ENCODE data around the gene BTBD17.
"Not testable (repeated sequence)": the region's sequence is repeated elsewhere in the genome, so short reads cannot be mapped to it uniquely, and the experiment has no call there.

Gene BTBD17, protein sequence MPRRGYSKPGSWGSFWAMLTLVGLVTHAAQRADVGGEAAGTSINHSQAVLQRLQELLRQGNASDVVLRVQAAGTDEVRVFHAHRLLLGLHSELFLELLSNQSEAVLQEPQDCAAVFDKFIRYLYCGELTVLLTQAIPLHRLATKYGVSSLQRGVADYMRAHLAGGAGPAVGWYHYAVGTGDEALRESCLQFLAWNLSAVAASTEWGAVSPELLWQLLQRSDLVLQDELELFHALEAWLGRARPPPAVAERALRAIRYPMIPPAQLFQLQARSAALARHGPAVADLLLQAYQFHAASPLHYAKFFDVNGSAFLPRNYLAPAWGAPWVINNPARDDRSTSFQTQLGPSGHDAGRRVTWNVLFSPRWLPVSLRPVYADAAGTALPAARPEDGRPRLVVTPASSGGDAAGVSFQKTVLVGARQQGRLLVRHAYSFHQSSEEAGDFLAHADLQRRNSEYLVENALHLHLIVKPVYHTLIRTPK

DNA sequence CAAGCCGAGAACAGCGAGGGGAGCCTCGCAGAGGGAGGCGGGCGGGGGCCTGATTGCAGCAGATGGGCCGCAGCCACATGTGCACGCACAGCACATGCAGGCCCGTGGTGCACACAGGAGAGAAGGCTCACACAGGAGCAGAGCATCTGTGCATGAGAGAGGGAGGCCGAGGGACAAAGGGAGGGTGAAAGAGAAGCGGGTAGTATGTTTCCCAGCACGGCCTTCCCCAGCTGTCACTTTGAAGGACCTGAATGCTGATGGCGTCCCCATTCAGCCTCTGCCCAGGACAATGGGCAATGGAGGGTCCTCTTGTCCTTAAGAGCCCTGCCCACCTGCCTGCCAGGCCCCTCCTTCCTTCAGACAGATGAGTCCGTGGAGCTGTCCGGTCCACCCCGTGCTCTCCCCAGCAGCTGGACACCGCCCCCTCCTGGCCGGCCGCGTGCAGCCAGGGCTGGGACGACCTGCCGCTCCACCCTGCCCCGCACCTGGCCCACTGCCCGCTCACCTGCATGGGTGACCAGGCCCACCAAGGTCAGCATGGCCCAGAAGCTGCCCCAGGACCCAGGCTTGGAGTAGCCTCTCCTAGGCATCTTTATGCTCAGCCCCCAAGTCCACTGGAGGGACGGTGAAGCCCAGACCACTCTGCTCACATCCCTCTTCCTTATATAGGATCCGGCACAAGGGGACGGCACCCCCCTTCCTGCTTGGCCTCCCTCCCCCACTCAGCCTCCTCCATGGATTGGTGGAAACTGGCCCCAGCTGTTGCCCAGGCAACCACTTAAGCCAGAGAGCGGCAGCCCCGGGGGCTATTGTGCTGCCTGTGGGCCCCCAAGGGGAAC lies at the start of gene BTBD17:
Gene BTBD17 (minus strand): TSS at position 639 of the 839 bp plus-strand sequence. CDS start 49 bp downstream, at position 590.
- in situ Hi-C loops (cut with MboI; ENCODE audit: low sequenced_read_pairs), result no loop called here

- in situ Hi-C loops (cut with MboI; ENCODE audit: low sequenced_read_pairs), result no loop called here
Observed at GRCh38 chr17:74410001-74410443, 48.4 kb upstream of the BTBD17 start.

DNA sequence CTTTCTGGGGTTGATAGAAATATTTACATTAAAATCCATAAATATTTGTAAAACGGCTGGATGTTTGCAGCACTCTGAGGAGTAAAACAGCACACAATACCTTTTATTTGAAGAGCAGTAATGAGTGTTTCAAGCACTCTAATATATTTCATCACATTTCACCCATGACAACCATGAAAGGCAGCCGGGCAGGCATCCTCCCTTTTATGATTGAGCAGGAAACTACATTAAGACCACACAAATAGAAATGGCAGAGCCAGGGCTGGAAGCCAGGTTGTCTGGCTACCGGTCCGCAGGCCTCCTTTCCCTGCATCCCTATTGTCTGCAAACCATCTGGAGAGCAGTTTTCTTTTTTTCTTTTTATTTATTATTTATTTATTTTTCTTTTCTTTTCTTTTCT lies 47.1 kb upstream of the BTBD17 start:
- in situ Hi-C loops (cut with MboI; ENCODE audit: low sequenced_read_pairs), result no loop called here

DNA sequence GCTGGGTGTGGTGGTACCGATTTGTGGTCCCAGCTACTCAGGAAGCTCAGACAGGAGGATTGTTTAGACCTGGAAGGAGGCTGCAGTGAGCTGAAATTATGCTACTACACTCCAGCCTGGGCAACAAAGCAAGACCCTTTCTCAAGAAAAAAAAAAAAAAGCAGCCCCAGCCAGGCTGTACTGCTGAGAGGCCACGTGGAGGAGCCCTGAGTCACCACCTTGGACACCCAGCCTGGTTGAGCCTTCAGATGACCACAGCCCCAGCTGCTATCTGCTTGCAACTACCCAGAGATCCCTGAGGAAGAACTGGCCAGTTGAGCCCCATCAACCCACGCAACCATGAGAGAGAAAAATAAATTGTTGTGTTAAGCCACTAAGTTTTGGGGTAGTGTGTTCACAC lies 46.6 kb upstream of the BTBD17 start:
- in situ Hi-C loops (cut with MboI; ENCODE audit: low sequenced_read_pairs), result no loop called here

- in situ Hi-C loops (cut with MboI; ENCODE audit: low sequenced_read_pairs), result no loop called here
Observed at GRCh38 chr17:74407384-74407783, 45.7 kb upstream of the BTBD17 start.

DNA sequence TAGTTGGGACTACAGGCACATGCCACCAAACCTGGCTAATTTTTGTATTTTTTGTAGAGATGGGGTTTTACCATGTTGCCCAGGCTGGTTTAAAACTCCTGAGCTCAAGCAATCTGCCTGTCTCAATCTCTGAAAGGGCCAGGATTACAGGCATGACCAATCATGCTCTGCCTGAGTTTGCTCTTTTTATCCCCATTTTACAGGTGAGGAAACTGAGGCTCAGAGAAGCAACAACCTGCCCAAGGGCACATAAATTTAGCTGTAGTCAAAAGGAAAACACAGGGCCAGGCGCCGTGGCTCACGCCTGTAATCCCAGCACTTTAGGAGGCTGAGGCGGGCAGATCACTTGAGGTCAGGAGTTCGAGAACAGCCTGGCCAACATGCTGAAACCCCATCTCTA lies 43.6 kb upstream of the BTBD17 start:
- in situ Hi-C loops (cut with MboI; ENCODE audit: low sequenced_read_pairs), result not testable (repeated sequence)

DNA sequence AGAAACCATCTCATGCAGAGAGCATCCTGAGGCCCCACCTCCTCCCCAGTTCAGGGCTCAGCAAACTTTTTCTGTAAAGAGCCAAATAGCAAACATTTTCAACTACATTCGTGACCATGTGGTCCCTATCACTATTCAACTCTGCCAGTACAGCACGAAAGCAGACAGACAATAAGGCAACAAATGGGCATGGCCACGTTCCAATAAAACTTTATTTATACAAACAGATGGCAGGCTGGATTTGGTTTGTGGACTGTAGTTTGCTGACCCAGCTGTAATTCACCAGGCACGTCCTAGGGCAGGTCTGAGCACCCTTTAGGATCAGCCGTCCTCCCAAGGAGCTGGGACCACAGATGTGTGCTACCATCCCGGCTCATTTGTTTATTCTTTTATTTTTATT lies 43.1 kb upstream of the BTBD17 start:
- in situ Hi-C loops (cut with MboI; ENCODE audit: low sequenced_read_pairs), result no loop called here

DNA sequence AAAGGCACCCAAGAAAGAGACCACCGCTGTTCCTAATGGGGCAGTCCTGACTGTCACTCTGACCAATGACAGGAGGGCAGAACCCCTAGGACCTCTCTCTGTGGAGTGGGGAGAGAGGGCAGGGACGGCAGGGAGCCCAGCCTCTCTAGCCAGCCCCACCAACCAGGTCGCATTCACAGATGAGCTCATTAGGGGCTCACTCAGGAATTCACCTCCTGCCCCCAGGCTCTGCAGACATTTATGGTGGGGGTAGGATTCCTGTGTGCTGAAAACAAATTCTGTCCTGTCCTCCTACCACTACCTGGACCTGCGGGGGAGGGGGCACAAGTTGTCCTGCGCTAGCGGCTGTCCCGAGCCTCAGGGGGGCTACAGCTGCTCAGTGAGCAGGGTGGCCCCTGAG lies 42.5 kb upstream of the BTBD17 start:
- in situ Hi-C loops (cut with MboI; ENCODE audit: low sequenced_read_pairs), result no loop called here

- in situ Hi-C loops (cut with MboI; ENCODE audit: low sequenced_read_pairs), result no loop called here
Observed at GRCh38 chr17:74403512-74404137, 42.0 kb upstream of the BTBD17 start.

GRCh38 chr17:74402048-74402447 lies 40.4 kb upstream of the BTBD17 start:
- in situ Hi-C loops (cut with MboI; ENCODE audit: low sequenced_read_pairs), result no loop called here

GRCh38 chr17:74396567-74396966 lies 34.9 kb upstream of the BTBD17 start:
- in situ Hi-C loops (cut with MboI; ENCODE audit: low sequenced_read_pairs), result no loop called here

DNA sequence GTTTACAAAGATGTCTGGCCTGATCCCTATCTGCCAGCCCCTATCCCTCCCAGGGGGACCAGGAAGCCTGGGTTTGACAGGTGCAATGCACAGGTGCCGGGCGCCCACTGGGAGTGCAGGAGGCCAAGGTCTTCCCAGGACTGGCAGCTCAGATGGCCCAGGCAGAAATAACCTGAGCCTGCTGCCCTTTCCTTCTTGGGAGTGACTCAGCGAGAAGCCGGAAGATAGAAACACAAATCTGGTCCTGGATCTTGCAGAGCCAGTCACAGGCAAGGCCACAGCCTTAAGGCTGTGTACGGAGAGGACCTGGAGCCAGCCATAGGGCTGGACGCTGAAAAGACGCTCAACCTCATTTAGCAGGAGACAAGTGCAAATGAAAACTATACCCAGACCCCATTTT lies 33.3 kb upstream of the BTBD17 start:
- in situ Hi-C loops (cut with MboI; ENCODE audit: low sequenced_read_pairs), result no loop called here

DNA sequence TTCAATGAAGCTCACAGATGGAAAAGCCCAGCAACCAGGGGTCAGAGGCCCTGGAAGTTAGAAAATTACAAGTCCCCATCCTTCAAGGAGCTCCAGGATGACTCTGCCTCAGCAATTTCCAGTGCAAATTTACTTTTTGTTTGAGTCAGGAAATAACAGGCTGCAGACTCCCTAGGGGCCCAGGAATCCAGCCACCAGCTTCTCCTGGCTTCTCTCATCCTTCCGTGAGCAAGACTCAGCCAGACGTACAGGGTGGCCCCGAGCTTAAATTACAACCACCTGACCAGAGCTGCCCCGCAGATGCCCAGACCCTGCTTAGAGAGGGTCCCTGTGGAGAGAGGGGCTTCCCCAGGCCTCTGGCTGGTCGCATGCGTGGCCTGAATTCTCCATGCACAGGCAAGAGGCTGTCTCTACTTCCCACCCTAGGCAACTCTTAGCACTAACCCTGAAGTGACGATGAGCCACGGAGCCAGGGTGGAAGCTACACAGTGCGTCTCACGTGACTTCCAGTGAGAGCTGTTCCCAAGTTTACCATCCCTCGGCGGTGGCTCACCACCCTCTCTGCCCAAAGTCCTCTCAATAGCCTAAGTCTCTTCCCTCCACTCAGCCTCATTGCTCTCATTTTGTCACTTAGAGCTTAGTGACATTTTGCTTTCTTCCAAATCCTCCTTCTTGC lies 32.7 kb upstream of the BTBD17 start:
- in situ Hi-C loops (cut with MboI; ENCODE audit: low sequenced_read_pairs), result no loop called here

GRCh38 chr17:74393346-74393942 lies 31.8 kb upstream of the BTBD17 start:
- in situ Hi-C loops (cut with MboI; ENCODE audit: low sequenced_read_pairs), result no loop called here

- in situ Hi-C loops (cut with MboI; ENCODE audit: low sequenced_read_pairs), result no loop called here
Observed at GRCh38 chr17:74392848-74393247, 31.2 kb upstream of the BTBD17 start.

- in situ Hi-C loops (cut with MboI; ENCODE audit: low sequenced_read_pairs), result no loop called here
Observed at GRCh38 chr17:74391771-74392170, 30.1 kb upstream of the BTBD17 start.

GRCh38 chr17:74390680-74391653 lies 29.3 kb upstream of the BTBD17 start:
- in situ Hi-C loops (cut with MboI; ENCODE audit: low sequenced_read_pairs), result no loop called here

GRCh38 chr17:74389937-74390679 lies 28.4 kb upstream of the BTBD17 start:
- in situ Hi-C loops (cut with MboI; ENCODE audit: low sequenced_read_pairs), result no loop called here
